CD14-positive monocyte (primary cell): ENCODE data around the gene STAM2. TPM values are rescaled to one million over a fixed set of nuclear protein-coding genes. Genes with fewer than 3 reads are reported as not detected.
A peak's percentile ranks its signal among the peaks of the same experiment; 100 is the strongest.
"Not testable (repeated sequence)": the region's sequence is repeated elsewhere in the genome, so short reads cannot be mapped to it uniquely, and the experiment has no call there.

Source experiments
- DNase-seq, 3 donors: peaks; one replicate each; pipeline ENCODE4 v3.0.0-alpha.2; 2011 to 2022
- H2AFZ ChIP-seq: 2 replicates; pipeline ENCODE4 v1.6.0; 2012; ENCODE audit warnings: mild to moderate bottlenecking, low read depth, low read length, inconsistent platforms; ENCODE audit not compliant: insufficient read depth, poor library complexity, severe bottlenecking
- H3K27ac ChIP-seq, 2 donors: 1 replicate in 1 of 2; 2 replicates in 1 of 2; pipeline ENCODE4 v1.5.1; 2012 to 2013; ENCODE audit warnings: low read length in 2 of 2, control low read depth in 1 of 2, inconsistent platforms in 1 of 2, low read depth in 1 of 2, mild to moderate bottlenecking in 1 of 2
- H3K27me3 ChIP-seq, 2 donors: one replicate each; pipeline versions ENCODE4 v1.6.0 to v1.6.1; 2011 to 2013; ENCODE audit warnings: low read length in 2 of 2; ENCODE audit not compliant: control insufficient read depth in 2 of 2, insufficient read depth in 2 of 2
- H3K36me3 ChIP-seq, 2 donors: replicated peaks in 1 of 2; 1 replicate in 1 of 2; 2 replicates in 1 of 2; pipeline versions ENCODE4 v1.5.1 to v1.6.1; 2012 to 2013; ENCODE audit warnings: low read length in 2 of 2, control low read depth in 1 of 2, inconsistent platforms in 1 of 2, mild to moderate bottlenecking in 1 of 2; ENCODE audit not compliant: insufficient read depth in 2 of 2, control insufficient read depth in 1 of 2
- H3K4me1 ChIP-seq, 2 donors: 1 replicate in 1 of 2; 2 replicates in 1 of 2; pipeline versions ENCODE4 v1.5.1 to v1.6.1; 2012 to 2013; ENCODE audit warnings: low read length in 2 of 2, control low read depth in 1 of 2, inconsistent platforms in 1 of 2, mild to moderate bottlenecking in 1 of 2, moderate library complexity in 1 of 2; ENCODE audit not compliant: insufficient read depth in 2 of 2, control insufficient read depth in 1 of 2
- H3K4me2 ChIP-seq: replicated peaks from 2 replicates; pipeline ENCODE3; 2012; ENCODE audit warnings: low read length, moderate library complexity, mild to moderate bottlenecking; ENCODE audit not compliant: poor library complexity, severe bottlenecking; ENCODE audit errors: extremely low read depth
- H3K4me3 ChIP-seq, 3 experiments: fragments of 200-600 bp in 1 of 3; sonication (generic) in 1 of 3; replicated peaks in 1 of 3; 1 replicate in 2 of 3; 2 replicates in 1 of 3; pipeline ENCODE4 v1.5.1; 2011 to 2013; ENCODE audit warnings: low read length in 3 of 3, mild to moderate bottlenecking in 3 of 3, control low read depth in 2 of 3, low read depth in 2 of 3, inconsistent platforms in 1 of 3, moderate library complexity in 1 of 3
- H3K79me2 ChIP-seq: 2 replicates; pipeline ENCODE4 v1.6.0; 2012; ENCODE audit warnings: mild to moderate bottlenecking, control low read depth, inconsistent platforms, low read length, moderate library complexity; ENCODE audit not compliant: insufficient read depth
- H3K9ac ChIP-seq: 2 replicates; pipeline ENCODE4 v1.6.0; 2017; ENCODE audit warnings: low read length, mild to moderate bottlenecking; ENCODE audit not compliant: insufficient read depth, poor library complexity, severe bottlenecking
- H3K9me3 ChIP-seq, 2 donors: replicated peaks in 1 of 2; 1 replicate in 1 of 2; 2 replicates in 1 of 2; pipeline versions ENCODE4 v1.5.1 to v1.6.1; 2012 to 2013; ENCODE audit warnings: low read length in 2 of 2, control low read depth in 1 of 2; ENCODE audit not compliant: control insufficient read depth in 1 of 2, insufficient read depth in 1 of 2
- H4K20me1 ChIP-seq: 2 replicates; pipeline ENCODE4 v1.6.0; 2012; ENCODE audit warnings: mild to moderate bottlenecking, low read length, control low read depth, moderate library complexity; ENCODE audit not compliant: insufficient read depth
- H3K27ac Mint-ChIP-seq, 7 donors: one replicate each; pipeline ENCODE4 v1.8.0; 2020; ENCODE audit warnings: mild to moderate bottlenecking in 7 of 7, mixed read lengths in 7 of 7, moderate library complexity in 6 of 7, inconsistent platforms in 2 of 7
- H3K27me3 Mint-ChIP-seq, 3 donors: one replicate each; pipeline ENCODE4 v1.8.0; 2021 to 2022; ENCODE audit warnings: low read depth in 3 of 3, mild to moderate bottlenecking in 3 of 3, mixed read lengths in 3 of 3, moderate library complexity in 3 of 3, inconsistent platforms in 1 of 3
- H3K36me3 Mint-ChIP-seq, 2 donors: one replicate each; pipeline ENCODE4 v1.8.0; 2020; ENCODE audit warnings: mixed read lengths in 2 of 2, inconsistent platforms in 1 of 2, mild to moderate bottlenecking in 1 of 2
- H3K4me1 Mint-ChIP-seq: one replicate; pipeline ENCODE4 v1.8.0; 2020; ENCODE audit warnings: mild to moderate bottlenecking, mixed read lengths
- H3K4me3 Mint-ChIP-seq, 2 donors: one replicate each; pipeline ENCODE4 v1.8.0; 2020; ENCODE audit warnings: mild to moderate bottlenecking in 2 of 2, mixed read lengths in 2 of 2, moderate library complexity in 1 of 2
- H3K9me3 Mint-ChIP-seq, 7 donors: one replicate each; pipeline ENCODE4 v1.8.0; 2020 to 2022; ENCODE audit warnings: mixed read lengths in 7 of 7, mild to moderate bottlenecking in 6 of 7, moderate library complexity in 6 of 7, inconsistent platforms in 2 of 7
- CTCF ChIP-seq: fragments of 200-600 bp; IDR thresholded peaks from one replicate; pipeline ENCODE4 v1.8.0; 2022; ENCODE audit warnings: antibody characterized with exemption, mild to moderate bottlenecking
- WGBS: methylation state at CpG from one replicate; pipeline ENCODE4 v1.1.5; 2013; ENCODE audit warnings: missing lambda C conversion rate; ENCODE audit not compliant: insufficient coverage; 5-methylcytosine and 5-hydroxymethylcytosine counted together
- intact Hi-C, 2 donors: fragments of 100-400 bp; cut with micrococcal nuclease; formaldehyde crosslinking; loops; one replicate each; pipeline versions ENCODE4 v1.15.0 to v1.15.1; 2023
- polyA plus RNA-seq, 3 donors: library from polyadenylated mRNA; depleted of rRNA in 1 of 3; unstranded in 2 of 3; stranded (reverse) in 1 of 3; fragments of 300-500 nt in 2 of 3; fragments of >200 nt in 1 of 3; fragmentation: Illumina TruSeq in 2 of 3; gene quantifications; 1 replicate in 2 of 3; 2 replicates in 1 of 3; pipeline ENCODE4 v1.2.3, GENCODE V29; 2012 to 2021

Gene STAM2
- polyA plus RNA-seq, 3 donors, result 6.9 to 12.6 (median 8.2) TPM

GRCh38 chr2:152171718-152172117, 3.8 kb downstream of the STAM2 start:
- H3K4me1 ChIP-seq, result peaks cover 39 to 48% of the 10 kb centered on the region in 2 donors
- H3K4me1 Mint-ChIP-seq, result peaks cover 60% of the 10 kb centered on the region
- peaks cover 88% of the 10 kb centered on the region for H3K79me2 ChIP-seq
- H3K36me3 Mint-ChIP-seq, result peaks cover 7 to 21% of the 10 kb centered on the region in 2 donors
- H3K27ac ChIP-seq, result peak overlapping the region in 1 of 2 donors; percentile 57
- intact Hi-C loops, result loop anchor here in 1 of 2 donors (10.0 kb wide), 1 partner anchor 137 kb away; no protein-coding TSS in a partner anchor
- WGBS, result 88% methylated on average over 1 of the region's 4 CpGs
- no peaks in the 10 kb centered on the region for H3K36me3 ChIP-seq
- H3K9ac ChIP-seq, result no peak overlapping the region
- H2AFZ ChIP-seq, result no peak overlapping the region
- peak overlapping the region; percentile 13 for H3K4me2 ChIP-seq
- H3K4me3 Mint-ChIP-seq, result no peak overlapping the region
- peak overlapping the region in 5 of 7 donors; percentile 48 to 88 (median 76) for H3K27ac Mint-ChIP-seq
- H3K9me3 ChIP-seq, result no peaks in the 10 kb centered on the region
- no peak for DNase-seq
- no peak overlapping the region for H3K4me3 ChIP-seq
- H3K27me3 Mint-ChIP-seq, result peaks cover 0 to 1% (median 0%) of the 10 kb centered on the region in 3 donors
- H4K20me1 ChIP-seq, result peaks cover 72% of the 10 kb centered on the region
- no peak for TF ChIP-seq CTCF
- H3K9me3 Mint-ChIP-seq, result no peaks in the 10 kb centered on the region
- H3K27me3 ChIP-seq, result no peaks in the 10 kb centered on the region

GRCh38 chr2:152169158-152169557, 6.4 kb downstream of the STAM2 start:
- H3K27me3 ChIP-seq, H3K36me3 ChIP-seq, DNase-seq, H3K9ac ChIP-seq, H3K9me3 ChIP-seq, H3K27me3 Mint-ChIP-seq, intact Hi-C loops, H3K4me3 ChIP-seq, H3K9me3 Mint-ChIP-seq, H2AFZ ChIP-seq: not testable (repeated sequence)
- Mint-ChIP-seq H3K36me3 (peaks cover 7 to 36% of the 10 kb centered on the region in 2 donors), H3K27ac (peak overlapping the region in 6 of 7 donors; percentile 21 to 80 (median 56)), H3K4me3 (peak overlapping the region in 1 of 2 donors; percentile 54), H3K4me1 (peaks cover 54% of the 10 kb centered on the region)
- peaks cover 92% of the 10 kb centered on the region for H4K20me1 ChIP-seq
- peak overlapping the region in 1 of 2 donors; percentile 37 for H3K27ac ChIP-seq
- peak overlapping the region; percentile 5 for H3K4me2 ChIP-seq
- H3K79me2 ChIP-seq, result peaks cover 100% of the 10 kb centered on the region
- peaks cover 23 to 39% of the 10 kb centered on the region in 2 donors for H3K4me1 ChIP-seq
- no CpG with 5 or more reads among the region's 7 CpGs for WGBS

- H3K9me3 Mint-ChIP-seq, H3K27me3 Mint-ChIP-seq, H3K9me3 ChIP-seq, H2AFZ ChIP-seq, H3K36me3 ChIP-seq, H3K4me3 Mint-ChIP-seq, H3K9ac ChIP-seq, intact Hi-C loops, DNase-seq, H3K27me3 ChIP-seq: not testable (repeated sequence)
- H4K20me1 ChIP-seq, result peaks cover 98% of the 10 kb centered on the region
- H3K4me1 Mint-ChIP-seq, result peaks cover 45% of the 10 kb centered on the region
- WGBS, result no CpG with 5 or more reads among the region's 1 CpG
- peaks cover 100% of the 10 kb centered on the region for H3K79me2 ChIP-seq
- peaks cover 17 to 32% of the 10 kb centered on the region in 2 donors for H3K4me1 ChIP-seq
- peak overlapping the region in 1 of 3 experiments; percentile 14 for H3K4me3 ChIP-seq
- H3K27ac Mint-ChIP-seq, result peak overlapping the region in 3 of 7 donors; percentile 41 to 85 (median 75)
- peak overlapping the region in 1 of 2 donors; percentile 52 for H3K27ac ChIP-seq
- peaks cover 7 to 35% of the 10 kb centered on the region in 2 donors for H3K36me3 Mint-ChIP-seq
- peak overlapping the region; percentile 28 for H3K4me2 ChIP-seq
These were observed 8.1 kb downstream of the STAM2 start for GRCh38 chr2:152167470-152167869.
